Endothelial cell of umbilical vein (primary cell): ENCODE data around the gene SLCO2B1. TPM values are rescaled to one million over a fixed set of nuclear protein-coding genes. Genes with fewer than 3 reads are reported as not detected.

ENCODE experiments used
- BruUV-seq: library from RNA; stranded (reverse); fragments of 400-500 nt; replicated peaks from 2 replicates; lab custom pipeline; 2021; lab: Mats Ljungman, UMichigan
- CTCF ChIA-PET: fragments of 300-600, 350-600 bp; sonication (Branson Sonifier 250); formaldehyde crosslinking; loops from one replicate; lab custom pipeline; 2021; ENCODE audit warnings: antibody characterized with exemption, inconsistent platforms; lab: Charles Lee
- POLR2A ChIA-PET: fragments of 300-600, 350-600 bp; sonication (Branson Sonifier 250); formaldehyde crosslinking; loops from one replicate; lab custom pipeline; 2021; ENCODE audit warnings: antibody characterized with exemption, inconsistent platforms; lab: Charles Lee
- DNase-seq: peaks from one replicate; pipeline ENCODE4 v3.0.0-alpha.2; 2011; ENCODE audit warnings: low read depth, low spot score
- FAIRE-seq: peaks from 2 replicates; lab custom pipeline; 2011; peaks lifted over from hg19 to GRCh38; lab: Jason Lieb, UNC
- H2AFZ ChIP-seq: 2 replicates; pipeline ENCODE4 v1.6.0; 2012; ENCODE audit warnings: low read depth, low read length, control low read depth, inconsistent platforms
- H3K27ac ChIP-seq: 2 replicates; pipeline ENCODE4 v1.5.1; 2011; ENCODE audit warnings: low read depth, mild to moderate bottlenecking, control low read depth, low read length, moderate library complexity; ENCODE audit not compliant: insufficient read depth
- H3K27me3 ChIP-seq, 2 experiments: 2 replicates each; pipeline versions ENCODE4 v1.6.0 to v1.6.1; 2011; ENCODE audit warnings: low read length in 2 of 2, mixed read lengths in 1 of 2; ENCODE audit not compliant: control insufficient read depth in 2 of 2, insufficient read depth in 2 of 2
- H3K36me3 ChIP-seq, 2 experiments: 2 replicates in 1 of 2; 3 replicates in 1 of 2; pipeline ENCODE4 v1.5.1; 2011; ENCODE audit warnings: low read length in 2 of 2, mild to moderate bottlenecking in 1 of 2, moderate library complexity in 1 of 2; ENCODE audit not compliant: control insufficient read depth in 2 of 2, insufficient read depth in 2 of 2; ENCODE audit errors: extremely low read depth in 1 of 2
- H3K4me1 ChIP-seq: 3 replicates; pipeline ENCODE4 v1.5.1; 2011; ENCODE audit warnings: mild to moderate bottlenecking, low read length; ENCODE audit not compliant: control insufficient read depth, insufficient read depth; ENCODE audit errors: extremely low read depth
- H3K4me2 ChIP-seq: 2 replicates; pipeline ENCODE4 v1.6.1; 2011; ENCODE audit warnings: low read length, control low read depth, mixed read lengths; ENCODE audit not compliant: insufficient read depth
- H3K4me3 ChIP-seq, 3 experiments: fragments of 200-600 bp in 1 of 3; sonication (generic), shearing (Covaris generic) in 1 of 3; replicated peaks in 1 of 3; 2 replicates each; pipeline ENCODE4 v1.5.1; 2011 to 2016; ENCODE audit warnings: control low read depth in 3 of 3, low read length in 3 of 3, mild to moderate bottlenecking in 2 of 3, inconsistent platforms in 1 of 3, low read depth in 1 of 3, moderate library complexity in 1 of 3; ENCODE audit not compliant: insufficient read depth in 1 of 3
- H3K79me2 ChIP-seq: 2 replicates; pipeline ENCODE4 v1.6.0; 2012; ENCODE audit warnings: low read length, inconsistent platforms; ENCODE audit not compliant: control insufficient read depth, insufficient read depth
- H3K9ac ChIP-seq: replicated peaks from 2 replicates; pipeline ENCODE3; 2011; ENCODE audit warnings: low read length, control low read depth; ENCODE audit not compliant: insufficient read depth; ENCODE audit errors: extremely low read depth
- H3K9me1 ChIP-seq: replicated peaks from 3 replicates; pipeline ENCODE4 v1.6.0; 2011; ENCODE audit warnings: mild to moderate bottlenecking, low read length; ENCODE audit not compliant: control insufficient read depth, insufficient read depth; ENCODE audit errors: extremely low read depth
- H3K9me3 ChIP-seq: replicated peaks from 2 replicates; pipeline ENCODE4 v1.5.1; 2012; ENCODE audit warnings: low read length, inconsistent platforms; ENCODE audit not compliant: control insufficient read depth, insufficient read depth
- H4K20me1 ChIP-seq: replicated peaks from 2 replicates; pipeline ENCODE3; 2011; ENCODE audit warnings: mild to moderate bottlenecking, low read length; ENCODE audit not compliant: control insufficient read depth, insufficient read depth; ENCODE audit errors: extremely low read depth
- EZH2 ChIP-seq: IDR thresholded peaks from 2 replicates; pipeline ENCODE4 v1.6.1; 2012; ENCODE audit warnings: borderline replicate concordance, low read depth, mild to moderate bottlenecking, moderate library complexity, low read length, inconsistent platforms; ENCODE audit not compliant: severe bottlenecking
- FOS ChIP-seq: IDR thresholded peaks from 2 replicates; pipeline ENCODE4 v1.6.1; 2011; ENCODE audit warnings: mild to moderate bottlenecking, low read length, moderate library complexity, borderline replicate concordance; ENCODE audit not compliant: insufficient read depth
- GATA2 ChIP-seq: IDR thresholded peaks from 2 replicates; pipeline ENCODE4 v1.7.0; 2011; ENCODE audit warnings: low read depth, mild to moderate bottlenecking, moderate library complexity, mixed read lengths, low read length; ENCODE audit not compliant: insufficient read length, insufficient read depth
- JUN ChIP-seq: IDR thresholded peaks from 2 replicates; pipeline ENCODE4 v1.6.1; 2011; ENCODE audit warnings: borderline replicate concordance, low read depth; ENCODE audit not compliant: insufficient read length, insufficient read depth
- MYC ChIP-seq: IDR thresholded peaks from one replicate; pipeline ENCODE4 v1.6.1; 2011; ENCODE audit warnings: mild to moderate bottlenecking, low read depth, low read length
- POLR2A ChIP-seq: IDR thresholded peaks from 2 replicates; pipeline ENCODE4 v1.6.1; 2012; ENCODE audit warnings: low read depth, mild to moderate bottlenecking, control low read depth, low read length
- POLR2AphosphoS5 ChIP-seq: IDR thresholded peaks from 2 replicates; pipeline ENCODE4 v1.6.1; 2012; ENCODE audit warnings: low read depth, mild to moderate bottlenecking, control low read depth, low read length, moderate library complexity; ENCODE audit not compliant: insufficient read depth
- dilution Hi-C: fragments of 300-500 bp; cut with MboI; formaldehyde crosslinking; loops from one replicate; pipeline ENCODE4 v1.15.0; 2019; ENCODE audit warnings: low sequenced_read_pairs; ENCODE audit not compliant: extremely low pct_ligation_motif_present
- intact Hi-C: fragments of 100-400 bp; cut with micrococcal nuclease; formaldehyde crosslinking; loops from one replicate; pipeline ENCODE4 v1.10.0; 2022
- polyA plus RNA-seq, 4 experiments: library from polyadenylated mRNA; depleted of rRNA in 3 of 4; stranded (reverse) in 3 of 4; unstranded in 1 of 4; fragments of >200 nt; gene quantifications; 2 replicates each; pipeline versions ENCODE4 v1.2.1 to v1.2.3, GENCODE V29; 2011 to 2012; ENCODE audit warnings: missing spikeins in 1 of 4
- total RNA-seq: library from RNA; stranded (reverse); gene quantifications from 2 replicates; pipeline ENCODE4 v1.2.3, GENCODE V29; 2021
- TF ChIP-seq, protein P1 (sequence below), 2 donors: IDR thresholded peaks; 1 replicate in 1 of 2; 2 replicates in 1 of 2; pipeline ENCODE4 v1.5.1; 2011; ENCODE audit warnings: low read length in 2 of 2, mild to moderate bottlenecking in 2 of 2, moderate library complexity in 2 of 2, control low read depth in 1 of 2, inconsistent platforms in 1 of 2, low read depth in 1 of 2; ENCODE audit not compliant: insufficient read depth in 1 of 2; ENCODE audit errors: extremely low read depth in 1 of 2
- TF ChIP-seq, protein P2 (sequence below): IDR thresholded peaks from 2 replicates; pipeline ENCODE4 v1.6.1; 2011; ENCODE audit not compliant: insufficient read depth, insufficient read length

The SLCO2B1 gene
- total and polyA plus RNA-seq, 2 donors (not counting 3 experiments of a cell fraction or from before 2014, with no cell fraction given): 0.04 TPM; not detected in 1

DNA sequence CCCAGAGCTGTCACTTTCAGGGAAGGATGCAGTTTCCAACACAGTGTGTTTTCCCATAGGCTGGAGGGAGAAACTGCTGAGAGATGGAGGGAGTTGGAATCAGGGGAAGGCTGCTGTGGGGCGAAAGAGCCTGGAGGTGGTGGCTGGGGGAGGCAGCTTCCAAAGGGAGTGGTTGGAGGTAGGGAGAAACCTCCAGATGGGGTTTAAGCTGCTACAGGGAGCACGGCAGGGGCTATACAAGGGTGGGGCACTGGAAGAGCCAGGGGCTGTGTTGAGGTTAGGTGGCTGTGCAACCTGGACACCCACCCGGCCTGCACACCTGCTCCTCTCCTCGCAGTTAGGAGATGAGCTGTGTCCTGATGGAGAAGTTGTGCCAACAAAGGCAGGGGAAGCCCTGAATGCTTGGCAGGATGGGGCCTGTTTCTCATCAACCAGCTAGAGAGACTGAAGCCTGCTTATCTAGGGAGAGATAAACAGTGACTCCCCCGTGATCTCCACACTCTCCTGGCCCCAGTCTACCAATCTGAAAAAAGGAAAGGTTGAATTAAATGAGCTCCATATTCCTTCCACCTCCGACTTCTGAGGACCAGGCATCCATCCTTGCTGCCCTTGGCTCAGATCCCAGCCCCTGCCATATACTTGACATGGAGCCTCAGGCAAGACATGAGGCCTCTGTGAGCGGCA is 3.6 kb upstream of the SLCO2B1 start:
- intact Hi-C loops: no loop called here
- H3K9me1 ChIP-seq: no peaks in the 10 kb centered on the region
- no peaks in the 10 kb centered on the region for H3K36me3 ChIP-seq
- no peak overlapping the region for H3K4me3 ChIP-seq
- no peaks in the 10 kb centered on the region for H3K79me2 ChIP-seq
- DNase-seq: no peak
- no peaks in the 10 kb centered on the region for H3K9me3 ChIP-seq
- BruUV-seq: no TSS peak
- dilution Hi-C loops: no loop called here
- no peak for FAIRE-seq
- CTCF ChIA-PET: interaction anchor here (0.6 to 15.2 kb wide), 8 partner anchors 13 to 125 kb away, joined by 3 to 1202 read pairs (median 6); partner anchors contain the start of gene TPBGL
- no peaks in the 10 kb centered on the region for H4K20me1 ChIP-seq
- peaks cover 16% of the 10 kb centered on the region for H3K4me1 ChIP-seq
- H3K27me3 ChIP-seq: peaks cover 11 to 24% of the 10 kb centered on the region in 2 experiments
- no peak overlapping the region for H3K27ac ChIP-seq
- TF ChIP-seq, protein P1, sequence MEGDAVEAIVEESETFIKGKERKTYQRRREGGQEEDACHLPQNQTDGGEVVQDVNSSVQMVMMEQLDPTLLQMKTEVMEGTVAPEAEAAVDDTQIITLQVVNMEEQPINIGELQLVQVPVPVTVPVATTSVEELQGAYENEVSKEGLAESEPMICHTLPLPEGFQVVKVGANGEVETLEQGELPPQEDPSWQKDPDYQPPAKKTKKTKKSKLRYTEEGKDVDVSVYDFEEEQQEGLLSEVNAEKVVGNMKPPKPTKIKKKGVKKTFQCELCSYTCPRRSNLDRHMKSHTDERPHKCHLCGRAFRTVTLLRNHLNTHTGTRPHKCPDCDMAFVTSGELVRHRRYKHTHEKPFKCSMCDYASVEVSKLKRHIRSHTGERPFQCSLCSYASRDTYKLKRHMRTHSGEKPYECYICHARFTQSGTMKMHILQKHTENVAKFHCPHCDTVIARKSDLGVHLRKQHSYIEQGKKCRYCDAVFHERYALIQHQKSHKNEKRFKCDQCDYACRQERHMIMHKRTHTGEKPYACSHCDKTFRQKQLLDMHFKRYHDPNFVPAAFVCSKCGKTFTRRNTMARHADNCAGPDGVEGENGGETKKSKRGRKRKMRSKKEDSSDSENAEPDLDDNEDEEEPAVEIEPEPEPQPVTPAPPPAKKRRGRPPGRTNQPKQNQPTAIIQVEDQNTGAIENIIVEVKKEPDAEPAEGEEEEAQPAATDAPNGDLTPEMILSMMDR (IDR thresholded peaks at IDR 0.05; ENCODE audit: extremely low read depth in 1 of 2, insufficient read depth in 1 of 2, low read depth in 1 of 2, low read length in 2 of 2): no peak
- H3K4me2 ChIP-seq: no peak overlapping the region
- H2AFZ ChIP-seq: no peak overlapping the region
- no peak overlapping the region for H3K9ac ChIP-seq
- POLR2A ChIA-PET: no interaction called here

DNA sequence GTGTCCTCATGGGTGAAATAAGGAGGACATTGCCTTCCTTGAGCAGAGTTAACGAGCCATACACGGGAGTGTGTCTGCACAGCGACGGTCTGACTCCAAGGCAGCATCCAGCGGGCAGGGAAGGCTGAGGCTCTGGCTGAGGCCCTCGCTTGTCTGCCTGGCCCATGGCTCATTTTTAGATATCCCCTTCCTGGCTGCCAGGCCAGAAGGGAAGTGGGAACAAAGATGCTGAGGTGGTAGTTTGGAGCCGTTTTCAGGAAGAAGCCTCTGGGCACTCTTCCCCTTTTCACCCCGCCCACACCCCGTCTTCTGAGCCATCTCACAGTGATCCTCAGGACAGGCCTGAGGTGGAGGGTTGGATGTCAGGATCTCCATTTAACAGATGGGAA is 3.0 kb upstream of the SLCO2B1 start:
- no TSS peak for BruUV-seq
- Histone ChIP-seq H3K4me3 (no peak overlapping the region), H3K4me1 (peaks cover 12% of the 10 kb centered on the region), H3K27me3 (peaks cover 13 to 24% of the 10 kb centered on the region in 2 experiments), H2AFZ (no peak overlapping the region), H3K9ac (no peak overlapping the region), H3K9me1 (no peaks in the 10 kb centered on the region), H3K4me2 (no peak overlapping the region), H3K27ac (no peak overlapping the region), H4K20me1 (no peaks in the 10 kb centered on the region), H3K9me3 (no peaks in the 10 kb centered on the region), H3K36me3 (no peaks in the 10 kb centered on the region), H3K79me2 (no peaks in the 10 kb centered on the region)
- dilution Hi-C loops: no loop called here
- DNase-seq (no peak), FAIRE-seq (no peak)
- intact Hi-C loops: no loop called here
- ChIA-PET POLR2A (no interaction called here), CTCF (interaction anchor here (0.6 to 15.2 kb wide), 4 partner anchors 56 to 125 kb away, joined by 3 to 1202 read pairs (median 374); partner anchors contain the start of gene TPBGL)
- no peak for TF ChIP-seq MYC
- TF ChIP-seq JUN: no peak
- no peak for TF ChIP-seq POLR2AphosphoS5
- TF ChIP-seq FOS: no peak
- TF ChIP-seq GATA2: no peak
- no peak for TF ChIP-seq EZH2
- TF ChIP-seq POLR2A: no peak
- TF ChIP-seq, protein P1 (IDR thresholded peaks at IDR 0.05; ENCODE audit: extremely low read depth in 1 of 2, insufficient read depth in 1 of 2, low read depth in 1 of 2, low read length in 2 of 2): no peak
- TF ChIP-seq, protein P2, sequence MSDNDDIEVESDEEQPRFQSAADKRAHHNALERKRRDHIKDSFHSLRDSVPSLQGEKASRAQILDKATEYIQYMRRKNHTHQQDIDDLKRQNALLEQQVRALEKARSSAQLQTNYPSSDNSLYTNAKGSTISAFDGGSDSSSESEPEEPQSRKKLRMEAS: no peak
